Erythroblast (primary cell): ENCODE results near the gene WDR93.
"Not testable (repeated sequence)": the region's sequence is repeated elsewhere in the genome, so short reads cannot be mapped to it uniquely, and the experiment has no call there.

Experiments
- DNase-seq, 2 experiments: peaks; one replicate each; lab custom pipeline; 2025; lab: John Stamatoyannopoulos, UW
- GATA1 ChIP-seq: IDR thresholded peaks from 2 replicates; pipeline ENCODE4 v1.6.1; 2011; ENCODE audit warnings: low read depth, mild to moderate bottlenecking, control low read depth, low read length, moderate library complexity
- POLR2A ChIP-seq: IDR thresholded peaks from 2 replicates; pipeline ENCODE4 v1.6.1; 2011; ENCODE audit warnings: mild to moderate bottlenecking, low read length

Gene WDR93

DNA sequence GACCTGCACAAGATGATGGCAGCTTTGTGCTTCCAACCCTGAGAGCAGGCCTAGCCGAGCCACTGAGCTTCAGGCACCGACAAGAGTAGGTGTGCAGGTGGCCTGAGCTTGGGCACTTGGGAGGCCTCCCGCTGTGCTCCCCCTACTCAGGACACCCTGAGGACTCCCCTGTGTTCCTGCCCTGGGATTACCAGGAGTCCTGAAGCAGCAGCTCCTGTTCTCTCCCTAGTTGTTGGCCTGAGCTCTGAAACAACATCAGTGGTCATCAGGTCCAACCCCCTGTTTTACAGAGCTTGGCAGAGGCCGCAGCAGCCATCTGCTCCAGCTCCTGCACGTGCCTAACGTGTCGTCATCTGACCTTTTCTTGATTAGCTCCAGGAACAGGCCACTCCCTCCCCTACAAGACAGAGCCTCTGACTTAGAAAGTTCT lies 77.5 kb downstream of the WDR93 start:
- no peak for TF ChIP-seq POLR2A
- TF ChIP-seq GATA1: no peak
- no peak for DNase-seq

- TF ChIP-seq POLR2A: no peak
- TF ChIP-seq GATA1: no peak
Observed at GRCh38 chr15:89769366-89769765, 78.8 kb downstream of the WDR93 start.

DNA sequence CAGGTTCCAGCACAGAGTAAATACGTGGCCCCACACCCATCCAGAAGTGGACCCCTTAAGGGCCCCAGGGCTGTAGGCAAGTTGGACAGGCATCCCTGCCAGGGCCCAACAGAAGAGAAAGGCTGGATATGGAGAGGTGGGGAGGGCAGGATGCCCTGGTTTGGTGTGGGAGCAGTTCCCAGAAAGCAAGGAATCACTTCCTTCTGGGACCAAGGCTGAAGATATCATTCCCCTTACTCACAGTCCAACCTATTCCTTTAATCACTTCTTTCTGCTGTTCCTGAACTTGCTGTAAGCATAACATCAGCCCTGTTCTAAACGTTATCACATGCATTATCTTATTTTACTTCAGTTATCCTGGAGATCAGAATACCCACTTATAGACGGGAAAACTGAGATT lies 79.4 kb downstream of the WDR93 start:
- DNase-seq: no peak
- TF ChIP-seq POLR2A (no peak), GATA1 (no peak)

More at GRCh38 chr15:89769366-89769765, 78.8 kb downstream of the WDR93 start:
- DNase-seq: no peak

DNA sequence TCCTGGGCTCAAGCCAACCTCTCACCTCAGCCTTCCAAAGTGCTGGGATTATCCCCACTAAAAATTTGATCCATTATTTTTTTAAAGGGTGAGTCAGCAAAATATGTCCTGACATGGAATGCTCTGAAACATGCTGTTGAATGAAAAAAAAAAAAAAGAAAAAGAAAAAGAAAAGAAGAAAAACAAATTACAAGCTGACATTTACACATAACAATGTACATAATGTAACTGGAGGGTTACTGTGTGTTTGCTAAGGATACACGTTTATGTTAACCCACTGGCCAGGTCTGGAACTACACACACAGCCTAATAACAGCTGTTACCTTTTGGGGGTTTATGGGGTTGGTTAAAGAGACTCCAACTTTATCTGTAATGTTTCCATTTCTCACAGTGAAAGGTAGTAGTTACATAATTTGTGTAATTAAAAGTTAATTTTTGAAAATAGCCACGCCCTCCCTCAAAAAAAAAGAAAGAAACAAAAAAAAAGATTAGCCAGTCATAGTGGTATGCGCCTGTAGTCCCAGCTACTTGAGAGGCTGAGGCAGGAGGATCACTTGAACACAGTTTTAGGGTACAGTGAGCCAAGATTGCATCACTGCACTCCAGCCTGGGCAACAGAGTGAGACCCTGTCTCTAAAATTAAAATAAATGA lies 82.4 kb downstream of the WDR93 start:
- peak; percentile 11 to 19 for DNase-seq
- no peak for TF ChIP-seq POLR2A
- no peak for TF ChIP-seq GATA1

DNA sequence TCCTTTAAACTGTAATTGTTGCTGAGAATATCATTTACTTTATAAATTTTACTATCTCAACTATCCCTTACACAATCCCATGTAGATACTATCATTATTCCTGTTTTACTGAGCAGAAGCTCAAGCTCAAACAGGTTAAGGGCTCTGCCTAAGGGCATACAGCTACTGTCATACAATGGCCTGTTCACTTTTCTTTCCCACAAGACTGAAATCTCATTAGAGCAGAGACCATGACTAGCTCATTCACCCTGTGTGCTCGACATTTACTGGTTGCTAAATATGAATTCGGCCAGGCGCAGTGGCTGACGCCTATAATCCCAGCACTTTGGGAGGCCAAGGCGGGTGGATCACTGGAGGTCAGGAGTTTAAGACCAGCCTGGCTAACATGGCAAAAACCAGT lies 83.9 kb downstream of the WDR93 start:
- TF ChIP-seq GATA1 (no peak), POLR2A (no peak)
- DNase-seq: no peak

GRCh38 chr15:89775815-89776214 lies 85.2 kb downstream of the WDR93 start:
- no peak for DNase-seq
- TF ChIP-seq GATA1: no peak
- no peak for TF ChIP-seq POLR2A

DNA sequence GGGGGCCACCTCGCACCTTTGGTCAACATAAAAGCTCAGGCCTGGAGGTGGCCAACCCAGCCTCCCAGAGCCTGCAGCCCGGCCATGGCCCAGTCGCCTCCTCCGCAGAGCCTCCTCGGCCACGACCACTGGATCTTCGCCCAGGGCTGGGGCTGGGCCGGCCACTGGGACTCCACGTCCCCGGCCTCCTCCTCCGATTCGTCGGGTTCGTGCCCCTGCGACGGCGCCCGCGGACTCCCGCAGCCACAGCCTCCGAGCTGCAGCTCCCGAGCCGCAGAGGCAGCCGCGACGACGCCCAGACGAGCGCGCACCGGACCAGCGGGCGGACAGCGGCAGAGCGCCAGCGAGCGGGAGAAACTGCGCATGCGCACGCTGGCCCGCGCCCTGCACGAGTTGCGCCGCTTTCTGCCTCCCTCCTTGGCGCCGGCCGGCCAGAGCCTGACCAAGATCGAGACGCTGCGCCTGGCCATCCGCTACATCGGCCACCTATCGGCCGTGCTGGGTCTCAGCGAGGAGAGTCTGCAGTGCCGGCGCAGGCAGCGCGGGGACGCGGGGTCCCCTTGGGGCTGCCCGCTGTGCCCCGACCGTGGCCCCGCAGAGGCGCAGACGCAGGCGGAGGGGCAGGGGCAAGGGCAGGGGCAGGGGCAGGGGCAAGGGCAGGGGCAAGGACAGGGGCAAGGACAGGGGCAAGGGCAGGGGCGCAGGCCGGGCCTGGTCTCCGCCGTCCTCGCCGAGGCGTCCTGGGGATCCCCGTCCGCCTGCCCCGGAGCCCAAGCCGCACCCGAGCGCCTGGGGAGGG lies 85.9 kb downstream of the WDR93 start, which contains the start of gene MESP2:
Gene MESP2 (plus strand): TSS at position 59 of the 799 bp plus-strand sequence. CDS start 26 bp downstream, at position 85.
- peak; percentile 89 to 91 for DNase-seq
- no peak for TF ChIP-seq GATA1
- no peak for TF ChIP-seq POLR2A

DNA sequence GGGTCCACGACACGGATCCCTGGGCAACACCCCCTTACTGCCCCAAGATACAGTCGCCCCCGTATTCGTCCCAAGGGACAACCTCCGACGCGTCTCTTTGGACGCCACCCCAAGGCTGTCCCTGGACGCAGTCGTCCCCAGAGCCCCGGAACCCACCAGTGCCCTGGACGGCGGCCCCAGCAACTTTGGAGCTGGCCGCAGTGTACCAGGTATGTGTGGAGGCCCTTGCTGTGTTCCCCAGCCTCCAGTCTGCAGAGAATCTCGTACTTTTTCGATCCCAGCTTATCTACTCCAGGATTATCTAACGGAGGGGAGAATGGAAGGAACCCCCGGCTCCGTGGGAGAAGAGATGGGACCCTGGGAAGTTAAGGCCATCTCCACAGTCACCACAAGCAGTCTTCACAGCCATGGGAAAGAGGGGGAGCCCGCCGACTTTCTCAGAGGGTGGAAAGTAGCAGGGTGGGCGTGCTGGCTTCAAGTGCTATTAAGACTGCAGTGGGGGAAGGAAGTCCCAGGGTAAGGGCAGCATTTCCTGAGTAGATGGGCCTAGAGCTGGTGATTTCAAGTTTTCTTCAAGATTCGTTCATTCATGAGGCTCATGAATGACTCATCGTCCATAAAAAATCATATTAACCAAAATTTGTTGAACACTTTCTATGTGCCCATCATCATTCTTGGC lies 86.6 kb downstream of the WDR93 start:
- TF ChIP-seq GATA1 (no peak), POLR2A (no peak)

DNA sequence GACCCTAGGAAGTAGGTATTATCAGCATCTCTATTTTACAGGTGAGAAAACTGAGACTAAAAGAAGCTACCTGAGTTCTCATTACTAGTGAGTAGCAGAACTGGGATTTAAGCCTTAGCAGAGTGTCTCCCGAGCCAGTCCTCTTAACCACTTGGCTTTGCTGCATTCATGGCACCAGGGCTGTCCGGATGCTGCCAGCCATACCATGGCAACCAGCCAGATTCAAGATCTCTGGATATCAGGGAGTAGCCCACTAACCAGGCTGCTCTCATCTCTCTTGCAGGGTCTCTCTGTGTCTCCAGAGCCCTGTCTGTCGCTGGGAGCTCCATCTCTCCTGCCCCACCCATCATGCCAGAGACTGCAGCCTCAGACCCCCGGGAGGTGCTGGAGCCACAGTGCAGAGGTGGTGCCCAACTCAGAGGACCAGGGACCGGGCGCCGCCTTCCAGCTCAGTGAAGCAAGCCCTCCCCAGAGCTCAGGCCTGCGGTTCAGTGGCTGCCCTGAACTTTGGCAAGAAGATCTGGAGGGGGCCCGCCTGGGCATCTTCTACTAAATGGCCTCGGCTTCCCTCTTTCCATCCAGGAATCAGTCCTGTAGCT lies 87.3 kb downstream of the WDR93 start:
- no peak for TF ChIP-seq GATA1
- no peak for TF ChIP-seq POLR2A
- no peak for DNase-seq

More for the DNA sequence above, 86.6 kb downstream of the WDR93 start:
- no peak for DNase-seq

GRCh38 chr15:89778861-89779260 lies 88.2 kb downstream of the WDR93 start:
- TF ChIP-seq GATA1 (no peak), POLR2A (no peak)
- no peak for DNase-seq

GRCh38 chr15:89780601-89781000 lies 90.0 kb downstream of the WDR93 start:
- TF ChIP-seq POLR2A (no peak), GATA1 (no peak)
- no peak for DNase-seq

DNA sequence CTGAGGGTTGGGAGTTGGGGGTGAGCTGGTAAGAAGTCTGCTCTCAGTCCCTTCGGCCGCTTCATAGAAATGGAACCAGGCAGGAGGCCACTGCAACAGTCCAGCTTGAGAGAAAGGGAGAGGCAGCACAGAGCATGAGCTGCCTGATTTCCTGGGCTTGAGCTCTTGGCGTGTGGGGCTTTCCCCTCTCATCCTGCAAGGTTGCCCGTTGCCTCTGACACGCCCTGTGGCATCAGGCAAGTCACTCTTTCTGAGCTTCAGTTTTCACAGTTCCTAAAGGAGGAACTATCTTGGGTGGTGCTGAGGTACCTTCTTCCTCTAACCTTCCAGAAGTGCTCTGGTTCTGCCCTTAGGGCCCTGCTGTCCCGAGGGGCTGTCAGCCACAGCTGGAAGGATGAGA lies 90.4 kb downstream of the WDR93 start:
- TF ChIP-seq POLR2A (no peak), GATA1 (no peak)
- no peak for DNase-seq

GRCh38 chr15:89781891-89782618 lies 91.4 kb downstream of the WDR93 start:
- TF ChIP-seq GATA1 (no peak), POLR2A (no peak)
- peak in 1 of 2 experiments; percentile 14 for DNase-seq

GRCh38 chr15:89782619-89782950 lies 92.0 kb downstream of the WDR93 start:
- not testable (repeated sequence) for DNase-seq
